A549 treated with AZD2906 at 1 μM for 4 hours (cell line): Measurements from ENCODE around the gene SUSD1. TPM values are rescaled to one million over a fixed set of nuclear protein-coding genes. Genes with fewer than 3 reads are reported as not detected.

Experiments used
- total RNA-seq: library from RNA; stranded (reverse); fragments of 200-300 nt; extraction: Qiagen RNA extraction; gene quantifications from 5 replicates; pipeline ENCODE4 v1.2.3, GENCODE V29; 2022

SUSD1 gene
- 13.2 to 16.4 TPM (median 13.3 TPM) in 5 replicates for total RNA-seq

DNA sequence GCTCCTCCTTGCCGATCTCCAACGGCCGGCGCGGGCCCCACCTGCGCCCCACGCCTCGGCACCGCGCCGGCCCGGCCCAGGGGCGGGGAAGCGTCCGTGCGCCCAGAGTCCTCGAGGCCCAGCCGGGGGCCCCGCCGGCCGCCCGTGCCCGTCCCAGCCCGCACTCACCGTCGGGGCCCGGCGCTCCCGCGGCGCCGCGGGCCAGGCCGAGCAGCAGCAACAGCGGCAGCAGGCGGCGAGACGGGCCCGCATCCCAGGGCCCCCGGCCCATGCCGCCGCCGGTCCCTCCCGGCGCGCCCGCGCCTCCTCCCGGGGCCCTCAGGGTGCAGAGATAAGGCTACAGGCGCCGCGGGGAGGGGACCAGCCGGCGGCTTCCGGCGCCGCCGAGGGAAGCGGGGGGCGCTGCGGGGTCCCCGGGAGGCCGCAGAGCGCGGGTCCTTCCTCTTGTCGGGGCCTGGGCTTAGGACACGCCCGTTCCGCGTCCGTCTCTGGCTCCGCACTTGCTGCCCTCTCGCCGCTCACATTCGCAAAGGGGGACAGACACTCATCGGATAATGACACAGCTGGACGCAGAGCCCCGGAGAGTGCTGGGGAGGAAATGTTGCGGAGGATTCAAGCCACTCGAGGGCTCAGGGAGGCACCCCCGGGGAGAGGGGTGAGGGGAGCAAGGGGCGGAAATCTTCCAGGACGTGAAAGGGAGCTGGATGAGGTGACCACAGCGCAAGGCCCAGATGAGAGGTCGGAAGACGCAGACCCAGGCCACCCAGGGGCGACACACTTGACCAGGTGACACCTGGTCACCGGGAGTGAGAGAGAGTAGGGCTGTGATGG is at the start of gene SUSD1:
SUSD1 (minus strand) TSS at position 333 of the 831 bp plus-strand sequence; CDS start at position 271, 62 bp downstream.

Other genes starting within 250 kb of the SUSD1 start
- 27.1 to 41.0 TPM (median 31.8 TPM) in 5 replicates for gene PTBP3, start 158.3 kb upstream of the SUSD1 start, total RNA-seq
- 24.1 to 26.5 TPM (median 25.1 TPM) in 5 replicates for gene HSDL2, start 204.8 kb upstream of the SUSD1 start, total RNA-seq